Muscle layer of duodenum (tissue), 2 donors: Measurements from ENCODE around the gene CALHM3.
"Not testable (repeated sequence)": the region's sequence is repeated elsewhere in the genome, so short reads cannot be mapped to it uniquely, and the experiment has no call there.

Experiments used
- H3K27ac ChIP-seq: one replicate; pipeline ENCODE4 v1.7.0; 2013; ENCODE audit warnings: mild to moderate bottlenecking, low read length
- H3K27me3 ChIP-seq: one replicate; pipeline ENCODE4 v1.7.0; 2013; ENCODE audit warnings: low read depth, mild to moderate bottlenecking, control low read depth, low read length
- H3K36me3 ChIP-seq, 2 donors: one replicate each; pipeline ENCODE4 v1.7.0; 2013; ENCODE audit warnings: low read length in 2 of 2, control low read depth in 1 of 2, mild to moderate bottlenecking in 1 of 2; ENCODE audit not compliant: insufficient read depth in 2 of 2, control insufficient read depth in 1 of 2
- H3K4me1 ChIP-seq, 2 donors: one replicate each; pipeline ENCODE4 v1.7.0; 2013; ENCODE audit warnings: low read length in 2 of 2, mild to moderate bottlenecking in 2 of 2, control low read depth in 1 of 2, moderate library complexity in 1 of 2; ENCODE audit not compliant: insufficient read depth in 2 of 2, control insufficient read depth in 1 of 2
- H3K4me3 ChIP-seq, 2 donors: one replicate each; pipeline ENCODE4 v1.7.0; 2013; ENCODE audit warnings: low read length in 2 of 2, low read depth in 1 of 2, mild to moderate bottlenecking in 1 of 2
- H3K9me3 ChIP-seq, 2 donors: one replicate each; pipeline ENCODE4 v1.7.0; 2013; ENCODE audit warnings: low read length in 2 of 2, control low read depth in 1 of 2, mild to moderate bottlenecking in 1 of 2; ENCODE audit not compliant: control insufficient read depth in 1 of 2
- donor health status: healthy.

CALHM3 gene

DNA sequence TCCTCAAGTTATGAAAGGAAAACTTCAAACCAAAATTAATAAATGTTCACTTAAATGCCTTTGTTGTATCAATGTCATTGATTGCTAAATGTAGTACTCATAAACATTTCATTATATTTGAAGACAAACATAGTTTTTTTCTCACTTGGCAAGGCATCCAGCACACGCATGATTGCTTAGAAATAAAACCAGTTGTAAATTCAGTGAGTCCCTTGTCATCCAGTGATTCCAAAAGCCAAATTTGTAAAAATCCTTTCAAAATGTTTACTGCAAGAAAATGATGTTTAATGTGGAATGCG, 8.3 kb upstream of the CALHM3 start:
- no peak overlapping the region for H3K4me3 ChIP-seq
- peaks cover 0 to 7% of the 10 kb centered on the region in 2 donors for H3K4me1 ChIP-seq
- no peak overlapping the region for H3K27ac ChIP-seq
- H3K36me3 ChIP-seq = no peaks in the 10 kb centered on the region
- no peaks in the 10 kb centered on the region for H3K27me3 ChIP-seq
- H3K9me3 ChIP-seq = no peaks in the 10 kb centered on the region

DNA sequence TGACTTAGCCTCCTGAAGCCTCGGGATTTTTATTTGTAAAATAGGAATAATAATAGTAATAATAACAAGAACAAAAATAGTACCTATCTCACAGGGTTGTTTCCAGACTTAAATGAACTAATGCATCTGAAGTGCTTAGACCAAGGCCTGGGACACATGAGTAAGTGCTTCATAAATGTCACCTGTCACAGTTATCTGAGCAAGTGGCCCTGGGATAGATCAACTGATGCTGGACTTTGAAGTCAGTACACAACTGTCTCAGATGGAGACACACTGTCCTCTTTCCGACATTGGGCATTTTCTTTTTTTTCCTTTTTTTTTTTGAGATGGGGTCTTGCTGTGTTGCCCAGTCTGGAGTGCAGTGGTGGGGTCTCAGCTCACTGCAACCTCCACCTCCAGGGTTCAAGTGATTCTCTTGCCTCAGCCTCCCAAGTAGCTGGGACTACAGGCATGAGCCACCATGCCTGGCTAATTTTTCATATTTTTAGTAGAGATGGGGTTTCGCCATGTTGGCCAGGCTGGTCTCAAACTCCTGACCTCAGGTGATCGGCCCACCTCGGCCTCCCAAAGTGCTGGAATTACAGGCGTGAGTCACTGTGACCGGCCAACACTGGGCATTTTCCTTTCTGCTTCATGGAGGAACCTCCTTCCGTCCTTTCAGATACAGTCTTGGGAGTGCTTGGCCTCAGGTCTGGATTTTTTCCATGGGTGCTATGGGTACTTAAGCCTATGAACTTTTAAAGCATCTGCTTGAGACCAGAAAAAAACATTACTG, 7.8 kb upstream of the CALHM3 start:
- H3K27ac ChIP-seq, H3K4me3 ChIP-seq, H3K27me3 ChIP-seq, H3K36me3 ChIP-seq, H3K4me1 ChIP-seq, H3K9me3 ChIP-seq: not testable (repeated sequence)

DNA sequence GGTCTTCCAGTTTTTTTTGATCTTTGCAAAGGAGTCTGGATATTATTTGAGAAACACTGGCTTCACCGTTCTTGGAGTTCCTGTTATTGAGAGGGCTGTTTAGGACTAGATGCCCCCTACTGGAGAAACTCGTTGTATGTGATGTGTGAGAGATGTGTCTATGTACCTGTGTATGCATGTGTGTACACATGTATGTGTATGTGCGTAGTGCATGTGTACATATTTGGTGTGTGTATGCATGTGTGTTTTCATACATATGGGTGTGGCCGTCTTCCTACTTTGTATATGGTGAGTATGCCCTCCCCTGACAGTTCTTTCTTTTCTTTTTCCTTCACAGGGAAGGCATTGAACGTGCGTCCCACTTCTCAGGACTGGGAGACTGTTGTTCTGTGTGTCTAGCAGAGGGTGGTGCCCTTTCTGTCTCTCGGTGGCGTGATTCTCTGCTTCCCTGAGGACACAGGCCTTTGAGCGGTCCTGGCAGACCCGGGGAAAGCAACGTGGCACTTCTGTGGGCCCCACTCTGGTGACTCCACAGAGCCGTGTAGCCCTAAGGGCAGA, 3.0 kb upstream of the CALHM3 start:
- Histone ChIP-seq H3K27ac (no peak overlapping the region), H3K27me3 (no peaks in the 10 kb centered on the region), H3K36me3 (no peaks in the 10 kb centered on the region), H3K4me1 (peaks cover 0 to 8% of the 10 kb centered on the region in 2 donors), H3K4me3 (no peak overlapping the region), H3K9me3 (no peaks in the 10 kb centered on the region)

DNA sequence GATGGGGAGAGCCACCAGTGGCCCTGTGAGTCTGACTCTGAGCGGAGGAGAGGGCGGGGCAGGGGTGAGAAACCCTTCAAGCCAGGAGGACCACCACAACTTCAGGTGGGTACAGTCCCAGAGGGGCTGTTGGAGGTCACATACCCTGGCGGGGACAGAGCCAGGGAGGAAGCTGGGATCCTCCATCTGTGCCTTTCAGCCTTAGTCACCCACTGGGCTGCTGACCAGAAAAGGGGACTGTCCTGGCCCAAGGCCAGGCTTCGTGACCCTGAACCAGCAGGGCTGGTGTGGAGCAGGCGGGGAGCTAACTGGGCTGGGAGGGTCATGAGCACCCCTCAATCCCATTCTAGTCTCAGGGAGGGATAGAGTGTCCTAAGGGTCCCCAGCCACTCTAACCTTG, 1.5 kb upstream of the CALHM3 start:
- no peak overlapping the region for H3K27ac ChIP-seq
- H3K4me3 ChIP-seq = no peak overlapping the region
- H3K4me1 ChIP-seq = peaks cover 0 to 4% of the 10 kb centered on the region in 2 donors
- H3K27me3 ChIP-seq = no peaks in the 10 kb centered on the region
- H3K9me3 ChIP-seq = no peaks in the 10 kb centered on the region
- no peaks in the 10 kb centered on the region for H3K36me3 ChIP-seq

DNA sequence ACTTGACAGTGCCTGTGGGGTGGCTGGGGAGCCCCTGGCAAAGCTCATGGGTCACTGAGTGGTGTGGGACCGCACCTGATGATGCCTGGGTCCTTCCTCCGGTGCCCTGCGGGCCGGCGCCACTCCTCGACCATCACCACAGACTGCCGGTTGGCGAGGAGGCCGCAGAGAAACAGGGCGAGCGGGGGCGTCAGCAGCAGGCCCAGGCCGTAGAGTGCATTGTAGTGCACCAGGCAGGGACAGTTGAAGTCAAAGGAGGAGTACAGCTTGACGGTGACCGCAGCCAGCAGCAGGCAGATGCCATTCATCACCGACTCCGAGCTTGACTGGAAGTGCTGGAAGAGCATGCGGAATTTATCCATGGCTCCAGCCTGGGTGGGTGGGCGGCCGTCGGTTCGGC, 369 bp downstream of the CALHM3 start:
- Histone ChIP-seq H3K4me1 (peaks cover 0 to 4% of the 10 kb centered on the region in 2 donors), H3K27ac (no peak overlapping the region), H3K36me3 (no peaks in the 10 kb centered on the region), H3K27me3 (no peaks in the 10 kb centered on the region), H3K9me3 (no peaks in the 10 kb centered on the region), H3K4me3 (no peak overlapping the region)

DNA sequence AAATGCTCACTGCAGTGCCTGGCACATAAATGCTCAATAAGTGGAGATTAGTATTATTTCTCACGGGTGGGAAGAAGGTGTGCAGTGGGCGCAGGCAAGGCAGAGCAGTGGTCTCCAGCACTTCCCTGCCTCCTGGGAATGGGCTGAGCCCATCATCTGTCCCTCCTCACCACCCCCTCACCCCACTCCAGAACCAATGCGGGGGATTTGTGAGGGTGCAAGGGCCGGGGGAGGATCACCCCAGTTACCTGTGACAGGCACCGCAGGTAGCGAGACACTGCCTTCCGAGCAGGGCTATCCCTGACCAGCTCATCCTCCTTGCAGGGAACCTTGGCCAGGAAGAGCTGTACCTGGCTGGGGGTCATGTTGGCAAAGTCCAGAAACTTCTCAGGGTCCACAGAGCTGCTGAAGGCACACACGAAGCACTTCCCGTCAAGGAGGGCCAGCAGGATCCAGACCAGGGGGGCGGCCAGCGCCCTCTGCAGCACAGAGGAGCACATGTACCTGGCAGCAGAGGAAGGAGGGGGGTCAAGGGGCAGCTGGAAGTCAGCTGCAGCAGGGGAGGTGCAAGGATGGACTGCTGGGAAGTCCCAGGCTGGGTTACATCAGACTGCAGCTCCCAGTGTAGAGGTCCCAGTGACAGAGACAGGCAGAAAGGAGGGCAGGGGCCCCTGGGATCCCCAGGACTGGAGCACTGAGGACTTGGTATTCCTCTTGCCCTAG, 2.8 kb downstream of the CALHM3 start:
- H3K4me3 ChIP-seq = no peak overlapping the region
- peaks cover 0 to 4% of the 10 kb centered on the region in 2 donors for H3K4me1 ChIP-seq
- no peaks in the 10 kb centered on the region for H3K36me3 ChIP-seq
- no peaks in the 10 kb centered on the region for H3K9me3 ChIP-seq
- H3K27me3 ChIP-seq = no peaks in the 10 kb centered on the region
- no peak overlapping the region for H3K27ac ChIP-seq

DNA sequence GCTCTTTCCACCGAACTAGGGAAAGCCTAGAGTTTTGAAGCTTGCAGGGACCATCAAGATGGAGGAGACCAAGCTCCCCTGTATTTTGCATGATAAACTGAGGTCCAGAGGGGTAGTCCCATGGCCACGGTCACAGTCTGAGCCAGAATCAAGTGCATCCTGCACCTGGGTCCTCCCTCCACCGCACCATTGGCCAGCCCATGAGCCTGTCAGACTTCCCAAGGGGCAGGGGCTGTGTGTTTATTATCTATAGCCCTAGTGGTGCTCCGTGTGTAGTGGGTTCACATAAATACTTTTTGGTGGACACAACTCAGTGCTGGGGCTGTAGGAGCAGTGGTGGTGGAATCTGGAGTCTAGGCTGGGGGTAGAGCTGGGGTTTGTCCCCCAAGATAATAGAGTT, 3.6 kb downstream of the CALHM3 start:
- Histone ChIP-seq H3K36me3 (no peaks in the 10 kb centered on the region), H3K27ac (no peak overlapping the region), H3K9me3 (no peaks in the 10 kb centered on the region), H3K27me3 (no peaks in the 10 kb centered on the region), H3K4me3 (no peak overlapping the region), H3K4me1 (peaks cover 0 to 1% of the 10 kb centered on the region in 2 donors)

DNA sequence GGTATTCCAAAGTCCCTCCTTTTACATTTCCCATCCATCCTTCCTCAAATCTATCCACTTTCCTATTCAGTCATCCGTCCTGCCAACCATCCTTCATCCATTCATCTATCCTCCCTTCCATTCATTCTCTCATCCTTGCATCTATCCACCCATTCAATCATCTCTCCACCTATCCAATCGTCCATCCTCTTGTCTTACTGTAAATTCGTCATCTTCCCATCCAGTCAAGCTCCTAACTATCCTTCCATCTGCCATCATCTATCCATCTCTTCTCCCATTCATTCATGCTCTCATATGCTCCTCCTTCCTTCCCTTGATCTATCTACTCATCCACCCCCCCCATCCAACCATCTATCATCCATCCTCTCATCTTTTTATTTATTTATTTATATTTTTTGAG, 5.0 kb downstream of the CALHM3 start:
- H3K27me3 ChIP-seq = no peaks in the 10 kb centered on the region
- H3K9me3 ChIP-seq = no peaks in the 10 kb centered on the region
- no peak overlapping the region for H3K27ac ChIP-seq
- no peaks in the 10 kb centered on the region for H3K4me1 ChIP-seq
- no peaks in the 10 kb centered on the region for H3K36me3 ChIP-seq
- H3K4me3 ChIP-seq = no peak overlapping the region

DNA sequence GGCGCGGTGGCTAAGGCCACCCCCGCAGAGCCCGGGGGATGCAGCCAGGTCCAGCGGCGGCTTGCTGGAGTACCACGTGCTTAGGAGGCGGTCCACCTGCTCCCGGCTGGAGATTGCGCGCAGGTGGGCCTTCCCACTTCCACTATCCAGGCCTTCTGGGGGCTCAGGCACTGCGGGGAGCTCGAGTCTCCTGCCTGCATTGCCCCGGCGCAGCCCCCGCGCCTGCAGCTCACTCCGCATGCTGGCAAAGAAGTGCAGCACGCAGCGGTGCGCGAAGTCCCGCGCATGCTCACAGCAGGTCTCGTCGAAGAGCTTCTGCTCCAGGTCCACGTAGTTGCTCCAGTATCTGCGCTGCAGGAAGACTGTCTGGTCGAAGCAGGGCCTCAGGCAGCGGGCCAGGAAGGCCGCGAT, 5.8 kb downstream of the CALHM3 start:
- no peaks in the 10 kb centered on the region for H3K27me3 ChIP-seq
- no peaks in the 10 kb centered on the region for H3K36me3 ChIP-seq
- no peak overlapping the region for H3K27ac ChIP-seq
- H3K4me3 ChIP-seq = peak overlapping the region in 1 of 2 donors; percentile 5
- no peaks in the 10 kb centered on the region for H3K9me3 ChIP-seq
- H3K4me1 ChIP-seq = no peaks in the 10 kb centered on the region

DNA sequence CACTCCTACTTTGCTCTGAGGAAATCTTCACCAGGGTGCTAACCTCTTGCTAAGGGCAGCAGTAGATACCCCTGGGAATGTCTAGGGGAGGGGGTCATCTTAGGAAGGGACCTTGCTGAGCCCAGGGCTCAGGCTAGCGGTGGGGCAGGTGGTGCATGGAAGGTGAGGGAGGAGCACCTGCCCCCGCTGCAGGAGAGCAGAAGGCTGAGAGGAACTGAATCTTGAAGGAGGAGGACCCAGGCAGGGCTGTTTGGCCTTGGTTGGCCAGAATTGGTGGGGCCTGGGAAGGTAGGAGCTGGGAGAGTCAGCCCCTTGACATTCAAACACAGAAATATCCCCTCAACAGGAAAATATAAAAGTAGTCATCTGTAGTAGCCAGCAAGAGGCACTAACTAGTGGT, 7.0 kb downstream of the CALHM3 start:
- no peaks in the 10 kb centered on the region for H3K4me1 ChIP-seq
- no peak overlapping the region for H3K4me3 ChIP-seq
- no peak overlapping the region for H3K27ac ChIP-seq
- H3K27me3 ChIP-seq = no peaks in the 10 kb centered on the region
- no peaks in the 10 kb centered on the region for H3K36me3 ChIP-seq
- no peaks in the 10 kb centered on the region for H3K9me3 ChIP-seq

DNA sequence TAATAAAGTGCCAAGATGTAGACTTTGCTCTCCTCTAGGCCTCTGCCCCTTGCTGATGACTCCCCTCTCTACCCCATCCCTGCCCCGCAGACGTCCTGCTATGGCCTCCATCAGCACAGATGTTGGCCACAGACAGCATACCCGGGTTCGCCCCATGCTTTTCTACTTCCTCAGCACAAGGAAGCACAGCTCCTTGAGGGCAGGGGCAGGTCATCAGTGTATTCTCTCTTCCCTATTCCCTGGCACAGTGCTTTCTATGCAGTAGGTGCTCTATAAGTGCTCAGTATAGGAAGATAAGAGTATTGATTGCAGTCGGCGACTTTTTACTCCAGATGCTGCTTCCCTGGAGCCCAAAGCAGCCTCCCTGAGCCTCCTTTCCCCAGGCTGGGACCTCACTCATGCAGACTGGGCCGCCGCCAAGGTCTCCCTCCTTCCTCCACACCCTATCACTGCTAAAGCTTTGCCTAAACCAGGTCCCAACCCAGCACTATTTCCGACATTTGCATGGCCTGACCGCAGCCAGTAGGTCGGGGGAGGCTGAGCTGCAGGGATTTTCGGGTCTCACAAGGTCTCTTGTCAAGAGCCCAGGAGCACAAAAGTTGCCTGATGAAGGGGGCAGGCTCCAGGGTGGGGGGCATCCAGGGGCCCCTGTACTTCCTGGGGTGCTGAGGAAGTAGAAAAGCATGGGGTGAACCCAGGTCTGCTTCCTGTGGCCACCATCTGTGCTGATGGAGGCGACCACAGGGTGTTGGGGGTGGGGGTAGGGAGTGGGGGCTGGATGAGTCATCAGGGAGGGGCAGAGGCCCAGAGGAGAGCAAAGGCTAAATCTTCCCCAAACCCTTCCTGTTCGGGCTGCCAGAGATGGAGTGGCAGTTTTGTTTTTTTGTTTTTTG, 8.0 kb downstream of the CALHM3 start:
- H3K9me3 ChIP-seq = no peaks in the 10 kb centered on the region
- no peaks in the 10 kb centered on the region for H3K27me3 ChIP-seq
- no peak overlapping the region for H3K27ac ChIP-seq
- no peaks in the 10 kb centered on the region for H3K4me1 ChIP-seq
- H3K36me3 ChIP-seq = no peaks in the 10 kb centered on the region
- no peak overlapping the region for H3K4me3 ChIP-seq
